GM19452 (cell line): ENCODE data around the gene ENO1.

Experiments
- ATAC-seq: cut with Tn5 transposase; IDR thresholded peaks from one replicate; pipeline ENCODE4 v1.9.1; 2021; ENCODE audit not compliant: unreplicated experiment

ENO1 gene

GRCh38 chr1:8815582-8816151 is 62.8 kb downstream of the ENO1 start:
- ATAC-seq, result no peak

- ATAC-seq, result no peak
These were observed 63.6 kb downstream of the ENO1 start for GRCh38 chr1:8814865-8815264.

- no peak for ATAC-seq
These were observed 64.5 kb downstream of the ENO1 start for GRCh38 chr1:8813991-8814390.

- no peak for ATAC-seq
These were observed 65.3 kb downstream of the ENO1 start for GRCh38 chr1:8813016-8813763.

- no peak for ATAC-seq
These were observed 66.4 kb downstream of the ENO1 start for GRCh38 chr1:8812081-8812480.
